Transverse colon (tissue), 4 donors: Measurements from ENCODE around the gene MYH7B. TPM values are rescaled to one million over a fixed set of nuclear protein-coding genes. Genes with fewer than 3 reads are reported as not detected.

ENCODE experiments used
- DNase-seq: peaks from one replicate; pipeline ENCODE4 v3.0.0-alpha.2; 2019
- H3K27ac ChIP-seq, 4 donors: fragments of 200-600 bp; sonication (generic); 2 replicates each; pipeline ENCODE4 v1.5.1; 2016 to 2018; ENCODE audit warnings: inconsistent platforms in 4 of 4
- H3K27me3 ChIP-seq: fragments of 200-600 bp; sonication (generic); 2 replicates; pipeline ENCODE4 v1.5.1; 2017; ENCODE audit warnings: inconsistent platforms
- H3K36me3 ChIP-seq, 4 donors: fragments of 200-600 bp; sonication (generic); 2 replicates each; pipeline ENCODE4 v1.5.1; 2017 to 2019; ENCODE audit warnings: inconsistent platforms in 4 of 4
- H3K4me1 ChIP-seq, 4 donors: fragments of 200-600 bp; sonication (generic); 2 replicates each; pipeline ENCODE4 v1.5.1; 2017 to 2020; ENCODE audit warnings: inconsistent platforms in 4 of 4
- H3K4me3 ChIP-seq, 4 donors: fragments of 200-600 bp; sonication (generic); 1 replicate in 1 of 4; 2 replicates in 3 of 4; pipeline versions ENCODE4 v1.5.1 to v1.6.1; 2017 to 2019; ENCODE audit warnings: inconsistent platforms in 4 of 4
- H3K9me3 ChIP-seq, 2 donors: fragments of 200-600 bp; sonication (generic); 2 replicates each; pipeline ENCODE4 v1.5.1; 2017 to 2019; ENCODE audit warnings: inconsistent platforms in 2 of 2
- CTCF ChIP-seq, 5 experiments: fragments of 200-600 bp in 3 of 5; fragments of 450-650 bp in 2 of 5; sonication (generic) in 3 of 5; IDR thresholded peaks; 1 replicate in 2 of 5; 2 replicates in 3 of 5; pipeline ENCODE4 v1.5.1; 2016 to 2017; ENCODE audit warnings: antibody characterized with exemption in 5 of 5, inconsistent platforms in 3 of 5, mild to moderate bottlenecking in 2 of 5, moderate library complexity in 1 of 5
- EP300 ChIP-seq: sonication (generic); formaldehyde crosslinking; IDR thresholded peaks from one replicate; pipeline ENCODE4 v1.6.1; 2017; ENCODE audit warnings: antibody characterized with exemption, low read depth
- POLR2A ChIP-seq: fragments of 450-650 bp; IDR thresholded peaks from one replicate; pipeline ENCODE4 v1.6.1; 2016; ENCODE audit warnings: antibody characterized with exemption, mild to moderate bottlenecking, moderate library complexity
- POLR2AphosphoS5 ChIP-seq, 3 donors: sonication (generic); formaldehyde crosslinking; IDR thresholded peaks; one replicate each; pipeline ENCODE4 v1.6.1; 2016; ENCODE audit warnings: antibody characterized with exemption in 3 of 3
- WGBS, 2 donors: methylation state at CpG; one replicate each; pipeline ENCODE4 v1.1.5; 2018; ENCODE audit warnings: low coverage in 1 of 2; 5-methylcytosine and 5-hydroxymethylcytosine counted together
- in situ Hi-C, 4 donors: fragments of 200-750 bp; cut with MboI; loops; one replicate each; pipeline versions ENCODE4 v1.15.0 to v1.15.1; 2017; ENCODE audit warnings: low sequenced_read_pairs in 3 of 4, low pct_ligation_motif_present in 1 of 4, low pct_unique_long_range_greater_than_20kb in 1 of 4
- intact Hi-C: fragments of 100-400 bp; cut with DNase I; formaldehyde crosslinking; loops from one replicate; pipeline ENCODE4 v1.15.1; 2023; ENCODE audit warnings: low total_unique reads
- total RNA-seq, 4 donors: library from RNA; depleted of rRNA; stranded (reverse); fragments of >200 nt; gene quantifications; one replicate each; pipeline ENCODE4 v1.1.0, GENCODE V29; 2016

Gene MYH7B
- total RNA-seq, 4 donors from 2014 or later = 0.20 to 0.75 (median 0.52) TPM

GRCh38 chr20:35001596-35002362, 46.1 kb downstream of the MYH7B start:
- intact Hi-C loops = no loop called here
- WGBS, 2 donors = 91% methylated on average over 11 of the region's 15 CpGs; no CpG with 5 or more reads in 1 of the 2 donors
- no peak for DNase-seq
- Histone ChIP-seq H3K27ac (no peak overlapping the region), H3K4me3 (no peak overlapping the region), H3K9me3 (no peaks in the 10 kb centered on the region), H3K27me3 (no peaks in the 10 kb centered on the region), H3K4me1 (peaks cover 0 to 13% (median 10%) of the 10 kb centered on the region in 4 donors), H3K36me3 (peaks cover 0 to 58% (median 22%) of the 10 kb centered on the region in 4 donors)
- peak in 2 of 5 experiments; percentile 16 to 25 for TF ChIP-seq CTCF (IDR thresholded peaks at IDR 0.05)
- no peak for TF ChIP-seq EP300
- in situ Hi-C loops = no loop called here

- Histone ChIP-seq H3K27me3 (no peaks in the 10 kb centered on the region), H3K9me3 (no peaks in the 10 kb centered on the region), H3K4me1 (peaks cover 0 to 6% (median 3%) of the 10 kb centered on the region in 4 donors), H3K4me3 (no peak overlapping the region), H3K27ac (no peak overlapping the region), H3K36me3 (peaks cover 0 to 66% (median 26%) of the 10 kb centered on the region in 4 donors)
- TF ChIP-seq EP300 (no peak), POLR2AphosphoS5 (IDR thresholded peaks at IDR 0.05) (no peak), POLR2A (no peak), CTCF (IDR thresholded peaks at IDR 0.05) (no peak)
- WGBS, 2 donors = 78% methylated on average over 10 of the region's 10 CpGs; no CpG with 5 or more reads in 1 of the 2 donors
- in situ Hi-C loops (no loop called here), intact Hi-C loops (no loop called here)
- DNase-seq = no peak
These were observed 47.0 kb downstream of the MYH7B start for GRCh38 chr20:35002426-35003210.

GRCh38 chr20:35003211-35004031, 47.8 kb downstream of the MYH7B start:
- Histone ChIP-seq H3K9me3 (no peaks in the 10 kb centered on the region), H3K27me3 (no peaks in the 10 kb centered on the region), H3K4me1 (no peaks in the 10 kb centered on the region), H3K36me3 (peaks cover 0 to 73% (median 28%) of the 10 kb centered on the region in 4 donors), H3K27ac (no peak overlapping the region), H3K4me3 (no peak overlapping the region)
- DNase-seq = no peak
- intact Hi-C loops (no loop called here), in situ Hi-C loops (no loop called here)
- TF ChIP-seq EP300 = no peak
- TF ChIP-seq CTCF (IDR thresholded peaks at IDR 0.05) = no peak
- TF ChIP-seq POLR2A = no peak
- no peak for TF ChIP-seq POLR2AphosphoS5 (IDR thresholded peaks at IDR 0.05)
- 93% methylated on average over 21 of the region's 25 CpGs; no CpG with 5 or more reads in 1 of the 2 donors for whole genome bisulfite sequencing, 2 donors
